ENCODE results near the gene FGD5. TPM values are rescaled to one million over a fixed set of nuclear protein-coding genes. Genes with fewer than 3 reads are reported as not detected.

The FGD5 gene
- total RNA-seq, 1 experiment from 2014 or later = not detected

DNA sequence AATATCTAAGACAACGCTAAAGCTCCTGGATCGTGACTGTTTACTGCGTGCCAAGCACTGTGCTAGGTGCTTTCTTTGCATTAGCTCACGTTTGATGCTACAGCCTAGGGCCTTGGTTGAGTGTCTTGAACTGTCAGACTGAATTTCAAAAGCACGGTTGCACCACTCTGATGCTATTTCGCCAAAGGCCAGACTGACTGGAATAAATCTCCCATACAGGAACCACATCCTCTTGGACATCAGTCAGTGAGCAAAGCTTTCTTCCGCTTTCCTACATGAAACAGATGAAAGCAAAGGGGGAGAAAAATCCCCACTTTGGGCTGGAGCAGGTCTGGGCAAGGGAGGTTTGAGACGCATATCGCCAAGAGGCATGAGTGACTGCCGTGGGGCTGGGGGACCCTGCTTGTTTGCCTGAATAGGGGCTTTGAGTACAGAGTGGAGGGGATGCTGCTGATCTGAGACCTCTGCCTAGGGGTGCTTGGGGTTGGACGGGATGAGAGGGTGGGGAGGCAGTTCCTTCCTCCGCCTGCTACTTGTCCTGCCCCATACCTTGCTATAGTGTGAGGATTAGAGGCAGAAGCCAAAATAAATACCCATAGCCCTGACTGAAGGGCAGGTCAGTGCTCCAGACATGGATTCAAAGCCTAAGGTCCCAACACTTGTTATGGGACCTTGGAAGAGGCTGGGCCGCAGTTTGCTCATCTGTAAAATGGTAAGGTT, 5.3 kb downstream of the FGD5 start:
- DNase-seq (ENCODE audit: low spot score) = no peak
- intact Hi-C loops (cut with micrococcal nuclease; ENCODE audit: unreplicated experiment) = no loop called here
- H3K9me3 ChIP-seq (ENCODE audit: low read depth, low read length, poor library complexity, severe bottlenecking) = no peaks in the 10 kb centered on the region
- peaks cover 60% of the 10 kb centered on the region for H3K27me3 ChIP-seq (replicated peaks; ENCODE audit: insufficient read depth, low read depth, low read length, poor library complexity)
- no peaks in the 10 kb centered on the region for H3K4me1 ChIP-seq (ENCODE audit: insufficient read depth, low read length, poor library complexity, severe bottlenecking)
- ChIA-PET POLR2A (ENCODE audit: low non-redundant PET) (no interaction called here), CTCF (no interaction called here)
- no peak overlapping the region for H3K4me3 ChIP-seq (ENCODE audit: low read depth, low read length, poor library complexity, severe bottlenecking)
- BruUV-seq (replicated peaks) = no TSS peak
- TF ChIP-seq, protein P1, sequence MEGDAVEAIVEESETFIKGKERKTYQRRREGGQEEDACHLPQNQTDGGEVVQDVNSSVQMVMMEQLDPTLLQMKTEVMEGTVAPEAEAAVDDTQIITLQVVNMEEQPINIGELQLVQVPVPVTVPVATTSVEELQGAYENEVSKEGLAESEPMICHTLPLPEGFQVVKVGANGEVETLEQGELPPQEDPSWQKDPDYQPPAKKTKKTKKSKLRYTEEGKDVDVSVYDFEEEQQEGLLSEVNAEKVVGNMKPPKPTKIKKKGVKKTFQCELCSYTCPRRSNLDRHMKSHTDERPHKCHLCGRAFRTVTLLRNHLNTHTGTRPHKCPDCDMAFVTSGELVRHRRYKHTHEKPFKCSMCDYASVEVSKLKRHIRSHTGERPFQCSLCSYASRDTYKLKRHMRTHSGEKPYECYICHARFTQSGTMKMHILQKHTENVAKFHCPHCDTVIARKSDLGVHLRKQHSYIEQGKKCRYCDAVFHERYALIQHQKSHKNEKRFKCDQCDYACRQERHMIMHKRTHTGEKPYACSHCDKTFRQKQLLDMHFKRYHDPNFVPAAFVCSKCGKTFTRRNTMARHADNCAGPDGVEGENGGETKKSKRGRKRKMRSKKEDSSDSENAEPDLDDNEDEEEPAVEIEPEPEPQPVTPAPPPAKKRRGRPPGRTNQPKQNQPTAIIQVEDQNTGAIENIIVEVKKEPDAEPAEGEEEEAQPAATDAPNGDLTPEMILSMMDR (conservative IDR thresholded peaks at IDR 0.05; ENCODE audit: low read depth, low read length) = no peak
- no peak for TF ChIP-seq EZH2 (IDR thresholded peaks at IDR 0.05; ENCODE audit: borderline replicate concordance, low read depth, low read length, poor library complexity, severe bottlenecking)
- H3K36me3 ChIP-seq (ENCODE audit: insufficient read depth, low read length, poor library complexity, severe bottlenecking) = no peaks in the 10 kb centered on the region
- H3K27ac ChIP-seq (ENCODE audit: low read depth, low read length, poor library complexity, severe bottlenecking) = no peak overlapping the region

DNA sequence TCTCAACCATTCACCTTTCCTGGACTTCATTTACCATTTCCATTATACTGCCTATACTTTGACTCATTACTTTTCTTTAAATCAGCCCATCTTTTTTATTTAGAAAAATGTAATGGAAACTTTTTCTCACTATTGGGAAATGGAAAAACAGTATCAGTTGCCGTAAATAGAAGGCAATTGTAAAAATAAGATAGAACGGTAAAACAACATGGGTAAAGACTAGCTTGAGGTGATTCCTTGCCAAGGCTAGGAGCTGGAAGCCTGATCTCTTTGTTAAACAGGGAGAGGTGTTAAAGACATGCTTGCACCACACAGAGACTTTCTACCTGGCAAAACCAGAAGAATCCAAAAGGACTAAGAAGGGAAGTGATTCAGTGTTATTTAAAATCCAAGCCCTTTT, 5.9 kb downstream of the FGD5 start:
- Histone ChIP-seq H3K9me3 (ENCODE audit: low read depth, low read length, poor library complexity, severe bottlenecking) (no peaks in the 10 kb centered on the region), H3K27me3 (replicated peaks; ENCODE audit: insufficient read depth, low read depth, low read length, poor library complexity) (peaks cover 63% of the 10 kb centered on the region), H3K4me3 (ENCODE audit: low read depth, low read length, poor library complexity, severe bottlenecking) (no peak overlapping the region), H3K36me3 (ENCODE audit: insufficient read depth, low read length, poor library complexity, severe bottlenecking) (no peaks in the 10 kb centered on the region), H3K4me1 (ENCODE audit: insufficient read depth, low read length, poor library complexity, severe bottlenecking) (no peaks in the 10 kb centered on the region), H3K27ac (ENCODE audit: low read depth, low read length, poor library complexity, severe bottlenecking) (no peak overlapping the region)
- DNase-seq (ENCODE audit: low spot score) = no peak
- BruUV-seq (replicated peaks) = no TSS peak
- no peak for TF ChIP-seq EZH2 (IDR thresholded peaks at IDR 0.05; ENCODE audit: borderline replicate concordance, low read depth, low read length, poor library complexity, severe bottlenecking)
- TF ChIP-seq, protein P1 (conservative IDR thresholded peaks at IDR 0.05; ENCODE audit: low read depth, low read length) = no peak
- CTCF ChIA-PET = no interaction called here
- intact Hi-C loops (cut with micrococcal nuclease; ENCODE audit: unreplicated experiment) = no loop called here
- POLR2A ChIA-PET (ENCODE audit: low non-redundant PET) = no interaction called here

DNA sequence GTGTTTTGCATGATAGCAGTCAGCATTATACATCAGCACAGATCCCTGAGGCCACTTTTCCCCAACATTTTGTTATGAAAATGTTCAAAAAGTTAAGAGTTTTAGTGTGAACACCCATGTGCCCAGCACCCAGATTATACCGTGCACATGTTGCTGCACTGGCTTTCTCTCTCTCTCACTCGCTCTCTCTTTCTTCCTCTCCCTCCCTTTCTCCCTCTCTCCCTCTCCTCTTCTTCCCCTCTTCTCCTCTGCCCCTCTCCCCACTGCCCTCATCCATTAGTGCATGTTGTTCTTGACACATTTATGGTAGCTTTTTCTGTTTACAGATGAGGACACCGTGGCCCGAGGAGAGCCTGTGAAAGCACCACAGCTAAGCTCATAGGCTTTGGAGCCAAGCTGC, 7.3 kb downstream of the FGD5 start:
- Histone ChIP-seq H3K27ac (ENCODE audit: low read depth, low read length, poor library complexity, severe bottlenecking) (no peak overlapping the region), H3K36me3 (ENCODE audit: insufficient read depth, low read length, poor library complexity, severe bottlenecking) (no peaks in the 10 kb centered on the region), H3K27me3 (replicated peaks; ENCODE audit: insufficient read depth, low read depth, low read length, poor library complexity) (peaks cover 73% of the 10 kb centered on the region), H3K9me3 (ENCODE audit: low read depth, low read length, poor library complexity, severe bottlenecking) (no peaks in the 10 kb centered on the region), H3K4me3 (ENCODE audit: low read depth, low read length, poor library complexity, severe bottlenecking) (no peak overlapping the region), H3K4me1 (ENCODE audit: insufficient read depth, low read length, poor library complexity, severe bottlenecking) (no peaks in the 10 kb centered on the region)
- intact Hi-C loops (cut with micrococcal nuclease; ENCODE audit: unreplicated experiment) = no loop called here
- no peak for DNase-seq (ENCODE audit: low spot score)
- ChIA-PET POLR2A (ENCODE audit: low non-redundant PET) (no interaction called here), CTCF (no interaction called here)
- no TSS peak for BruUV-seq (replicated peaks)
- no peak for TF ChIP-seq EZH2 (IDR thresholded peaks at IDR 0.05; ENCODE audit: borderline replicate concordance, low read depth, low read length, poor library complexity, severe bottlenecking)
- TF ChIP-seq, protein P1 (conservative IDR thresholded peaks at IDR 0.05; ENCODE audit: low read depth, low read length) = no peak

All from A673 (cell line).